ENCODE measurements around the gene SLC1A2. TPM values are rescaled to one million over a fixed set of nuclear protein-coding genes. Genes with fewer than 3 reads are reported as not detected.

The SLC1A2 gene
- polyA plus RNA-seq, 3 donors = 0.22 to 13.1 (median 0.37) TPM

- no peak overlapping the region for H3K27ac ChIP-seq (ENCODE audit: low read depth, low read length)
- WGBS, 3 donors = 65 to 72% (median 70%) methylated on average over 3 of the region's 3 CpGs
Measured at GRCh38 chr11:35340071-35340470, 79.3 kb downstream of the SLC1A2 start.

DNA sequence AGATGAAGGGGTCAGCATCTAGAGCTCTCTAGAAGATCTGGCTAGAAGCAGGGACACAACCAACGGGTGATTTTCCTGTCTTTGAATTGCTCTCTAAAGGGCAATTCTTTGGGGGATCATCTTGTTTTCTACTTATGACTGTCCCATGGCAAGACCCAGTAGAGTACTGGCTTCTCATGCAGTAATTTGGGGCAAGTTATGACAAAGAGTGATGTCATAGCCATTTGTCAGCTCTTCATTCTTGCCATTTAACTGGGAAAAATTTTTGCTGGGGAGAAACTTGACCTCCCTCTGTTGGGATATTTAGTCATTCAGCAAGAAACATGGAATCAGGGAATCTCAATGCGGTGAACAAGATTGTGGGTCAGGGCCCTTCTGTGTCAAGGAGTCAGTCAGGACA is 80.4 kb downstream of the SLC1A2 start:
- H3K27ac ChIP-seq (ENCODE audit: low read depth, low read length) = no peak overlapping the region
- WGBS, 3 donors = 92 to 95% (median 92%) methylated on average over 2 of the region's 2 CpGs

- H3K27ac ChIP-seq (ENCODE audit: low read depth, low read length) = no peak overlapping the region
- WGBS, 3 donors = 67 to 97% (median 97%) methylated on average over 2 of the region's 2 CpGs
Measured at GRCh38 chr11:35337914-35338305, 81.4 kb downstream of the SLC1A2 start.

- no peak overlapping the region for H3K27ac ChIP-seq (ENCODE audit: low read depth, low read length)
- 50 to 64% (median 60%) methylated on average over 3 of the region's 3 CpGs for WGBS, 3 donors
Measured at GRCh38 chr11:35337136-35337913, 82.0 kb downstream of the SLC1A2 start.

- H3K27ac ChIP-seq (ENCODE audit: low read depth, low read length) = no peak overlapping the region
- WGBS, 3 donors = 59 to 93% (median 85%) methylated on average over 1 of the region's 1 CpG
Measured at GRCh38 chr11:35336726-35337125, 82.6 kb downstream of the SLC1A2 start.

DNA sequence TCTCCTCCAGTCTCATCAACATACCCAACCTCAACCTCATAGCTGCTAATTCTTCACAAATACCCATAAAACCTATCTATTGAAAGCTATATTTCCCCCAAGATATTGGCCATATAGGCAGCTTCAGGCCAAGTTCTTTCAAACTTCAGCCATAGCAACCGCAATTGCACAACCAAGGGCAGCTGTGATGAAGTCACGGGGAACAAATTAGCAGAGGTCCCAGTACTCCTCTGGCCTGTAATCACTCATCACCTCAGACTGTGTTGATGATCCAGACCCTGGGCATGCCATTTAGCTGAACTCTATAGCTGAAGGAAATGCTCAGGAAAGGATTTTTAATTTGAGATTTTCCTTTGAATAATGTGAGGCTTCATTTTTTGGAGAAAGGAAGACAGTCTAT is 84.1 kb downstream of the SLC1A2 start:
- no peak overlapping the region for H3K27ac ChIP-seq (ENCODE audit: low read depth, low read length)
- 81 to 96% (median 83%) methylated on average over 2 of the region's 2 CpGs for WGBS, 3 donors

- WGBS, 3 donors = 77 to 88% (median 87%) methylated on average over 5 of the region's 5 CpGs
- H3K27ac ChIP-seq (ENCODE audit: low read depth, low read length) = no peak overlapping the region
Measured at GRCh38 chr11:35334385-35335090, 84.8 kb downstream of the SLC1A2 start.

DNA sequence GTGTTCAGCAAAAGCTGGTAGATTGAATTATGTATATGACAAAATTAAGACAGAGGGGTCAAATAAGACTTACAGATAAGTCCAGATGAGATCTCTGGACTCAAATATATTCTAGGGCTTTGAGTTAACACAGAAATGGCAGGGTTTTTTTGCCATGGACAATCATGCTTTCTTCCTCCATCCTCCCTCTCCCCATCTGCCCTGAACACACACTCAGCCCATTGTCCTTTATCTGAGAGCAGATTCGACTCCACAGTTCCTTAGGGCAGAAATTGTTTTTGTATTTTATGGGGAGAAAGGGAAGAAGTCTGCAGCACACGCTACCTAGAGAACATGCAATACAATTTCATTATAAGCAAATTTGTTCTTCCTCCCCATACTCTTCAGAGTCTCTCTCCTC is 86.8 kb downstream of the SLC1A2 start:
- WGBS, 3 donors = 76 to 95% (median 86%) methylated on average over 2 of the region's 2 CpGs
- H3K27ac ChIP-seq (ENCODE audit: low read depth, low read length) = no peak overlapping the region

DNA sequence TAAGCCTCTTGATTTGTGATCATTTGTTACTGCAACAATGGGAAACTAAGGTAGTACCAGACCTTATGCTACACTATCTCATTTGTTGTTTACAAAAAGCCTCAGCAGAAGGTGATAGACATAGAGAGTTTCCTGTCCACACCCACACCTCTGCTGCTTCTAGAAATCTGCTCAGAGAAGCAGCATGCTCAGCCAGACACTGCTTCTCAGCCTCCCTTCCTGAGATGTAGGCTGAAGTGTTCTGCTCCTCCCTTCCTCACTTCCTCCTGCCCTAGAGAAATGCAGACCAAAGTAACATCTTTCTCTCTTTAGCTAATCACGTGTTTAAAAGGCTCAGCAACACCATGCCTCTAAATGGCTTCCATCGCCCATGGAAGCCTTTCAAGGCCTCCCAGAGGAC is 88.4 kb downstream of the SLC1A2 start:
- 55 to 75% (median 60%) methylated on average over 2 of the region's 2 CpGs for WGBS, 3 donors
- no peak overlapping the region for H3K27ac ChIP-seq (ENCODE audit: low read depth, low read length)

DNA sequence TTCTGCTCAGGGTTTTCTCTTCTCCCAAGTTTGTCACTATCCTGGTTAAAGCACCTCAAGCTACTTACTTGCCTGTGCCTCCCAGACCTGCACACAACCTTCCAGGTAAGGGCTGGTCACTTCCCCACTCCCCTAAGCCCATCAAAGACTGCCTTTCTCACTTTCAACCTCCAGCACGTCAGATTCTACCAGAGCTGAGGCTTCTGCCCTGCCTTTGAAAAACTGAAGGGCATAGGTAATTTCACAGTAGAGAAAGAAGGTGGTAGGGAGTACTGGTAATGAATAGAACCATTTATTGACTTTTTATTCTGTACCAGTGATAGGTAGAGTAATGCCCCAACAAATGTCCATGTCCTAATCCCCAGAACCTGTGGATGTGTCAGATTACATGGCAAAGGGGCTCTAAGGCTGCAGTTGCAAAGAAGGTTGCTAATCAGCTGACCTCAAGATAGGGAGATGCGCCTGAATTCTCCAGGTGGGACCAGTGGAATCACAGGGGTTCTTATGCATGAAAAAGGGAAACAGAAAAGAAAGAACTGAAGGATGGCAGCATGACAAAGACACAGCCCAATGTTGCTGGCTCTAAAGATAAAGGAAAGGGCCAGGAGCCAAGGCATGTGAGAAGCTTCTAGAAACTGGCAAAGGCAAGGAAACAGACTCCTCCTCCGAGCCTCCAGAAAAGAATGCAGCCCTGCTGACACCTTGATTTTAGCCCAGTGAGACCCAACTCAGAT is 89.0 kb downstream of the SLC1A2 start:
- 80 to 93% (median 91%) methylated on average over 3 of the region's 3 CpGs for whole genome bisulfite sequencing, 3 donors
- no peak overlapping the region for H3K27ac ChIP-seq (ENCODE audit: low read depth, low read length)

DNA sequence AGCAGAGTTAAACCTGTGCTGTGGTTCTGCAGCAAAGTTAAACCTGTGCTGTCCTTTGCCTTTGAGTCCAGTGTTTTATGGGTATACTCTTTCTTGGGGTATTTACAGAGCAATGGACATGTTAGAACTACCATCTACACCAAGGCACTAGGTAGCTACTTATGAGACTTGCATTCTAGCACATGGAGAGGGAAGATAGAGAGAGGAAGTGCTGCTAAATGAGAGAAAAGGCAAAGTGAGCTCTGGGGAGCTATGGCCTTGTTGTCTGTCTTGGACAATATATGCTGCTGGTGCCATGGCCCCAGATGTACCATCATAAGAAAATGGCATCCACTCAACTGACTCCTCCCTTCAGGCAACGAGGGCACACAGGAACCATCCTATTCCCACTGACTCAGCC is 91.5 kb downstream of the SLC1A2 start:
- WGBS, 3 donors = 81 to 96% (median 95%) methylated on average over 1 of the region's 1 CpG
- H3K27ac ChIP-seq (ENCODE audit: low read depth, low read length) = no peak overlapping the region

- 66 to 94% (median 85%) methylated on average over 3 of the region's 3 CpGs for WGBS, 3 donors
- no peak overlapping the region for H3K27ac ChIP-seq (ENCODE audit: low read depth, low read length)
Measured at GRCh38 chr11:35326266-35326879, 93.0 kb downstream of the SLC1A2 start.

- WGBS, 3 donors = 92 to 95% (median 92%) methylated on average over 3 of the region's 3 CpGs
- no peak overlapping the region for H3K27ac ChIP-seq (ENCODE audit: low read depth, low read length)
Measured at GRCh38 chr11:35324981-35325380, 94.4 kb downstream of the SLC1A2 start.

- no peak overlapping the region for H3K27ac ChIP-seq (ENCODE audit: low read depth, low read length)
Measured at GRCh38 chr11:35324183-35324886, 95.0 kb downstream of the SLC1A2 start.

- no peak overlapping the region for H3K27ac ChIP-seq (ENCODE audit: low read depth, low read length)
- 85 to 88% (median 87%) methylated on average over 9 of the region's 9 CpGs for WGBS, 3 donors
Measured at GRCh38 chr11:35323076-35323868, 96.1 kb downstream of the SLC1A2 start.

- 40 to 83% (median 76%) methylated on average over 3 of the region's 3 CpGs for WGBS, 3 donors
- H3K27ac ChIP-seq (ENCODE audit: low read depth, low read length) = no peak overlapping the region
Measured at GRCh38 chr11:35322318-35322979, 96.9 kb downstream of the SLC1A2 start.
